Measurements from ENCODE around the gene SLC12A8.
A peak's percentile ranks its signal among the peaks of the same experiment; 100 is the strongest.

SLC12A8 gene

GRCh38 chr3:125161607-125162219 is 50.8 kb downstream of the SLC12A8 start:
- no peak for DNase-seq (ENCODE audit: low read depth, low spot score)
- H3K4me3 ChIP-seq (ENCODE audit: low read length) = no peak overlapping the region

GRCh38 chr3:125160606-125161371 is 51.8 kb downstream of the SLC12A8 start:
- no peak overlapping the region for H3K4me3 ChIP-seq (ENCODE audit: low read length)
- no peak for DNase-seq (ENCODE audit: low read depth, low spot score)

GRCh38 chr3:125157183-125157582 is 55.4 kb downstream of the SLC12A8 start:
- H3K4me3 ChIP-seq (ENCODE audit: low read length) = no peak overlapping the region
- no peak for DNase-seq (ENCODE audit: low read depth, low spot score)

- DNase-seq (ENCODE audit: low read depth, low spot score) = no peak
- no peak overlapping the region for H3K4me3 ChIP-seq (ENCODE audit: low read length)
Observed at GRCh38 chr3:125156456-125156855, 56.1 kb downstream of the SLC12A8 start.

GRCh38 chr3:125154800-125155269 is 57.7 kb downstream of the SLC12A8 start:
- H3K4me3 ChIP-seq (ENCODE audit: low read length) = no peak overlapping the region
- DNase-seq (ENCODE audit: low read depth, low spot score) = no peak

GRCh38 chr3:125154110-125154509 is 58.4 kb downstream of the SLC12A8 start:
- DNase-seq (ENCODE audit: low read depth, low spot score) = no peak
- H3K4me3 ChIP-seq (ENCODE audit: low read length) = no peak overlapping the region

- DNase-seq (ENCODE audit: low read depth, low spot score) = no peak
- H3K4me3 ChIP-seq (ENCODE audit: low read length) = no peak overlapping the region
Observed at GRCh38 chr3:125152951-125153350, 59.6 kb downstream of the SLC12A8 start.

GRCh38 chr3:125151916-125152315 is 60.6 kb downstream of the SLC12A8 start:
- no peak for DNase-seq (ENCODE audit: low read depth, low spot score)

GRCh38 chr3:125151442-125151817 is 61.1 kb downstream of the SLC12A8 start:
- no peak for DNase-seq (ENCODE audit: low read depth, low spot score)
- no peak overlapping the region for H3K4me3 ChIP-seq (ENCODE audit: low read length)

More at GRCh38 chr3:125151916-125152315, 60.6 kb downstream of the SLC12A8 start:
- H3K4me3 ChIP-seq (ENCODE audit: low read length) = no peak overlapping the region

GRCh38 chr3:125150525-125151441 is 61.8 kb downstream of the SLC12A8 start:
- peak; percentile 75 for DNase-seq (ENCODE audit: low read depth, low spot score)
- no peak overlapping the region for H3K4me3 ChIP-seq (ENCODE audit: low read length)

GRCh38 chr3:125149462-125149861 is 63.1 kb downstream of the SLC12A8 start:
- H3K4me3 ChIP-seq (ENCODE audit: low read length) = no peak overlapping the region

GRCh38 chr3:125148836-125149235 is 63.7 kb downstream of the SLC12A8 start:
- H3K4me3 ChIP-seq (ENCODE audit: low read length) = no peak overlapping the region
- DNase-seq (ENCODE audit: low read depth, low spot score) = no peak

More at GRCh38 chr3:125149462-125149861, 63.1 kb downstream of the SLC12A8 start:
- DNase-seq (ENCODE audit: low read depth, low spot score) = no peak

- no peak overlapping the region for H3K4me3 ChIP-seq (ENCODE audit: low read length)
- DNase-seq (ENCODE audit: low read depth, low spot score) = no peak
Observed at GRCh38 chr3:125148016-125148812, 64.3 kb downstream of the SLC12A8 start.

GRCh38 chr3:125147491-125147820 is 65.1 kb downstream of the SLC12A8 start:
- no peak for DNase-seq (ENCODE audit: low read depth, low spot score)
- no peak overlapping the region for H3K4me3 ChIP-seq (ENCODE audit: low read length)

GRCh38 chr3:125146626-125147490 is 65.7 kb downstream of the SLC12A8 start:
- no peak for DNase-seq (ENCODE audit: low read depth, low spot score)
- H3K4me3 ChIP-seq (ENCODE audit: low read length) = no peak overlapping the region

GRCh38 chr3:125145751-125146475 is 66.6 kb downstream of the SLC12A8 start:
- H3K4me3 ChIP-seq (ENCODE audit: low read length) = no peak overlapping the region

GRCh38 chr3:125144653-125145314 is 67.8 kb downstream of the SLC12A8 start:
- no peak for DNase-seq (ENCODE audit: low read depth, low spot score)
- H3K4me3 ChIP-seq (ENCODE audit: low read length) = no peak overlapping the region

More at GRCh38 chr3:125145751-125146475, 66.6 kb downstream of the SLC12A8 start:
- no peak for DNase-seq (ENCODE audit: low read depth, low spot score)
